ENCODE data around the gene MAP3K5. TPM values are rescaled to one million over a fixed set of nuclear protein-coding genes. Genes with fewer than 3 reads are reported as not detected.

MAP3K5 gene
- total RNA-seq, 1 experiment from 2014 or later: 15.8 TPM

GRCh38 chr6:136517002-136517401 is 275.3 kb downstream of the MAP3K5 start:
- no peak for TF ChIP-seq CTCF (IDR thresholded peaks at IDR 0.05; ENCODE audit: unreplicated experiment)
- no peaks in the 10 kb centered on the region for H3K27me3 Mint-ChIP-seq (ENCODE audit: unreplicated experiment)
- CTCF ChIA-PET: interaction anchor here (1.2 kb wide), 1 partner anchor 33 kb away, joined by 4 read pairs; the partner anchor contains the start of gene MAP7
- H3K27ac Mint-ChIP-seq (ENCODE audit: unreplicated experiment): no peak overlapping the region
- intact Hi-C loops (cut with micrococcal nuclease; ENCODE audit: unreplicated experiment): no loop called here
- peaks cover 4% of the 10 kb centered on the region for H3K36me3 Mint-ChIP-seq (ENCODE audit: insufficient read depth, unreplicated experiment)
- peaks cover 20% of the 10 kb centered on the region for H3K4me1 Mint-ChIP-seq (ENCODE audit: low read depth, unreplicated experiment)
- no peak for DNase-seq
- no peaks in the 10 kb centered on the region for H3K9me3 Mint-ChIP-seq (ENCODE audit: low read depth, unreplicated experiment)
- H3K4me3 Mint-ChIP-seq (ENCODE audit: low read depth, unreplicated experiment): no peak overlapping the region
- no TSS peak for BruUV-seq (replicated peaks)

- no peak for TF ChIP-seq CTCF (IDR thresholded peaks at IDR 0.05; ENCODE audit: unreplicated experiment)
- H3K4me1 Mint-ChIP-seq (ENCODE audit: low read depth, unreplicated experiment): peaks cover 26% of the 10 kb centered on the region
- no peak for DNase-seq
- no peak overlapping the region for H3K4me3 Mint-ChIP-seq (ENCODE audit: low read depth, unreplicated experiment)
- H3K27me3 Mint-ChIP-seq (ENCODE audit: unreplicated experiment): no peaks in the 10 kb centered on the region
- peaks cover 4% of the 10 kb centered on the region for H3K36me3 Mint-ChIP-seq (ENCODE audit: insufficient read depth, unreplicated experiment)
- intact Hi-C loops (cut with micrococcal nuclease; ENCODE audit: unreplicated experiment): no loop called here
- CTCF ChIA-PET: interaction anchor here (0.6 kb wide), 1 partner anchor 91 kb away, joined by 3 read pairs; no protein-coding TSS in a partner anchor
- no peak overlapping the region for H3K27ac Mint-ChIP-seq (ENCODE audit: unreplicated experiment)
- BruUV-seq (replicated peaks): no TSS peak
- no peaks in the 10 kb centered on the region for H3K9me3 Mint-ChIP-seq (ENCODE audit: low read depth, unreplicated experiment)
Measured at GRCh38 chr6:136514591-136514990, 277.7 kb downstream of the MAP3K5 start.

GRCh38 chr6:136511926-136512325 is 280.4 kb downstream of the MAP3K5 start:
- intact Hi-C loops (cut with micrococcal nuclease; ENCODE audit: unreplicated experiment): no loop called here
- DNase-seq: no peak
- CTCF ChIA-PET: no interaction called here
- H3K9me3 Mint-ChIP-seq (ENCODE audit: low read depth, unreplicated experiment): no peaks in the 10 kb centered on the region
- peaks cover 21% of the 10 kb centered on the region for H3K4me1 Mint-ChIP-seq (ENCODE audit: low read depth, unreplicated experiment)
- H3K27ac Mint-ChIP-seq (ENCODE audit: unreplicated experiment): no peak overlapping the region
- BruUV-seq (replicated peaks): no TSS peak
- H3K27me3 Mint-ChIP-seq (ENCODE audit: unreplicated experiment): no peaks in the 10 kb centered on the region
- H3K4me3 Mint-ChIP-seq (ENCODE audit: low read depth, unreplicated experiment): no peak overlapping the region
- H3K36me3 Mint-ChIP-seq (ENCODE audit: insufficient read depth, unreplicated experiment): peaks cover 4% of the 10 kb centered on the region
- TF ChIP-seq CTCF (IDR thresholded peaks at IDR 0.05; ENCODE audit: unreplicated experiment): no peak

- no peak overlapping the region for H3K4me3 Mint-ChIP-seq (ENCODE audit: low read depth, unreplicated experiment)
- no peak for DNase-seq
- no peak for TF ChIP-seq CTCF (IDR thresholded peaks at IDR 0.05; ENCODE audit: unreplicated experiment)
- no TSS peak for BruUV-seq (replicated peaks)
- no peaks in the 10 kb centered on the region for H3K27me3 Mint-ChIP-seq (ENCODE audit: unreplicated experiment)
- peaks cover 18% of the 10 kb centered on the region for H3K4me1 Mint-ChIP-seq (ENCODE audit: low read depth, unreplicated experiment)
- H3K27ac Mint-ChIP-seq (ENCODE audit: unreplicated experiment): no peak overlapping the region
- intact Hi-C loops (cut with micrococcal nuclease; ENCODE audit: unreplicated experiment): no loop called here
- CTCF ChIA-PET: no interaction called here
- no peaks in the 10 kb centered on the region for H3K9me3 Mint-ChIP-seq (ENCODE audit: low read depth, unreplicated experiment)
- H3K36me3 Mint-ChIP-seq (ENCODE audit: insufficient read depth, unreplicated experiment): peaks cover 4% of the 10 kb centered on the region
Measured at GRCh38 chr6:136511397-136511796, 280.9 kb downstream of the MAP3K5 start.
